Left lung (tissue), 10 donors: ENCODE data around the gene ALOXE3. TPM values are rescaled to one million over a fixed set of nuclear protein-coding genes. Genes with fewer than 3 reads are reported as not detected.

Source experiments
- ATAC-seq: fragments of 200-7000 bp; cut with Tn5 transposase; one replicate; pipeline ENCODE4 v1.9.1; 2020; ENCODE audit warnings: moderate library complexity
- DNase-seq, 4 donors: peaks; one replicate each; pipeline ENCODE4 v3.0.0-alpha.2; 2013 to 2020
- H3K27ac ChIP-seq, 2 donors: fragments of 200-600 bp; sonication (generic) in 1 of 2; one replicate each; pipeline versions ENCODE4 v1.5.0 to v1.8.0; 2020 to 2021
- H3K27me3 ChIP-seq, 2 donors: fragments of 200-600 bp; sonication (generic) in 1 of 2; one replicate each; pipeline versions ENCODE4 v1.5.0 to v1.8.0; 2020 to 2021
- H3K36me3 ChIP-seq, 2 donors: fragments of 200-600 bp; sonication (generic) in 1 of 2; one replicate each; pipeline versions ENCODE4 v1.5.0 to v1.8.0; 2020 to 2021
- H3K4me1 ChIP-seq, 2 donors: fragments of 200-600 bp; one replicate each; pipeline ENCODE4 v1.8.0; 2021
- H3K4me3 ChIP-seq, 2 donors: fragments of 200-600 bp; sonication (generic) in 1 of 2; one replicate each; pipeline versions ENCODE4 v1.5.0 to v1.8.0; 2020 to 2021; ENCODE audit warnings: mild to moderate bottlenecking in 1 of 2
- H3K9me3 ChIP-seq, 2 donors: fragments of 200-600 bp; sonication (generic) in 1 of 2; one replicate each; pipeline versions ENCODE4 v1.5.0 to v1.8.0; 2020 to 2021
- intact Hi-C, 2 donors: fragments of 100-400 bp; cut with DNase I; formaldehyde crosslinking; loops; one replicate each; pipeline versions ENCODE4 v1.11.2 to v1.14.2; 2022
- polyA plus RNA-seq, 6 donors: library from polyadenylated mRNA; unstranded; fragments of 120-200 nt; gene quantifications; one replicate each; pipeline ENCODE4 v1.2.1, GENCODE V29; 2013; ENCODE audit not compliant: insufficient read length in 6 of 6
- total RNA-seq, 2 donors: library from RNA; stranded (reverse); fragmentation: NEBNext Ultra II Directional; extraction: Animal tissue kit (Norgen Biotek cat#: 25700); gene quantifications; one replicate each; pipeline ENCODE4 v1.2.1, GENCODE V29; 2021
- TF ChIP-seq, protein P1 (sequence below), 2 donors: fragments of 200-600 bp; sonication (generic) in 1 of 2; IDR thresholded peaks; one replicate each; pipeline versions ENCODE4 v1.5.0 to v1.8.0; 2021; ENCODE audit warnings: antibody characterized with exemption in 2 of 2
- donor health status: DM: no; HTN: yes; CAD: no.
- donor health status: DM: no; HTN: no; CAD: no.

The ALOXE3 gene
- total and polyA plus RNA-seq, 8 donors = 0.05 to 0.55 (median 0.14) TPM; not detected in 4

DNA sequence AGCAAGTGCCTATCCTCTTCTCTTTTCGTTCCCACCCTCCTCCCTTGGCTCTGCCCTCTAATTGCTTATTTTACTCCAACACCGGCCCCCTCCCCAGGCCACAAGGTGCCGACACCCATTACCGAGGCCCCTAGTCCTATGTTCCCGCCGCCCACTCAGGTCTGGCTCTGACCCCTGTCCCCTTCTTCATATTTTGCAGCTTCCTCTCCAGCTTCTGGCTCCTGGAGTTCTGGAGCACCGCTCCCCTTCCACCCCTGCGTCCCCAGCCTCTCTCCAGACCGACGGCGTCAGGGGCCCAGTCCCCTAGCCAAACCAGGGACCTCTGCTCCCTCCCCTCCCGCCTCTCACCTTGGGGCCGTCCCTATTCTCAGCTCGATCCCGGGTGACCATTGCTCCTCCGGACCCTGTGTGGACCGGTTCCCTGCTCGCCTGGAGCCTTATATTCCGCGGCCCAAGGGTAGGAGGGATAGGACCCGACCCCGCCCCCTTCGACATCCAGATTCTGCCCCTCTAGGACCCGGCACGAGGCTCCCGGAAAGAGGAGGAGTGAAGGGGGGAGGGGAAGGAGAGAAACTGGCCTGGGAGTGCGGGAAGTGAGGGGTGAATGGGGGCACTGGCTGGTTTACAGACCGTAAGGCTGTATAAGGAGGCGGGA is 5.5 kb upstream of the ALOXE3 start, which contains the start of gene HES7:
Gene HES7 (minus strand): TSS at position 412 of the 655 bp plus-strand sequence. CDS start 22 bp downstream, at position 390.
- DNase-seq = peak in 1 of 4 donors; percentile 60
- Histone ChIP-seq H3K4me1 (peaks cover 37 to 86% of the 10 kb centered on the region in 2 donors), H3K4me3 (peak within 1 kb of the TSS; percentile 33 to 49), H3K27ac (no peak within 1 kb of the TSS), H3K36me3 (no peaks in the 10 kb centered on the region), H3K27me3 (peaks cover 28 to 86% of the 10 kb centered on the region in 2 donors), H3K9me3 (no peaks in the 10 kb centered on the region)
- TF ChIP-seq, protein P1, sequence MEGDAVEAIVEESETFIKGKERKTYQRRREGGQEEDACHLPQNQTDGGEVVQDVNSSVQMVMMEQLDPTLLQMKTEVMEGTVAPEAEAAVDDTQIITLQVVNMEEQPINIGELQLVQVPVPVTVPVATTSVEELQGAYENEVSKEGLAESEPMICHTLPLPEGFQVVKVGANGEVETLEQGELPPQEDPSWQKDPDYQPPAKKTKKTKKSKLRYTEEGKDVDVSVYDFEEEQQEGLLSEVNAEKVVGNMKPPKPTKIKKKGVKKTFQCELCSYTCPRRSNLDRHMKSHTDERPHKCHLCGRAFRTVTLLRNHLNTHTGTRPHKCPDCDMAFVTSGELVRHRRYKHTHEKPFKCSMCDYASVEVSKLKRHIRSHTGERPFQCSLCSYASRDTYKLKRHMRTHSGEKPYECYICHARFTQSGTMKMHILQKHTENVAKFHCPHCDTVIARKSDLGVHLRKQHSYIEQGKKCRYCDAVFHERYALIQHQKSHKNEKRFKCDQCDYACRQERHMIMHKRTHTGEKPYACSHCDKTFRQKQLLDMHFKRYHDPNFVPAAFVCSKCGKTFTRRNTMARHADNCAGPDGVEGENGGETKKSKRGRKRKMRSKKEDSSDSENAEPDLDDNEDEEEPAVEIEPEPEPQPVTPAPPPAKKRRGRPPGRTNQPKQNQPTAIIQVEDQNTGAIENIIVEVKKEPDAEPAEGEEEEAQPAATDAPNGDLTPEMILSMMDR (IDR thresholded peaks at IDR 0.05) = no peak
- intact Hi-C loops = loop anchor here in 1 of 2 donors (10.0 kb wide), 1 partner anchor 61 kb away; no protein-coding TSS in a partner anchor
- no peak for ATAC-seq

DNA sequence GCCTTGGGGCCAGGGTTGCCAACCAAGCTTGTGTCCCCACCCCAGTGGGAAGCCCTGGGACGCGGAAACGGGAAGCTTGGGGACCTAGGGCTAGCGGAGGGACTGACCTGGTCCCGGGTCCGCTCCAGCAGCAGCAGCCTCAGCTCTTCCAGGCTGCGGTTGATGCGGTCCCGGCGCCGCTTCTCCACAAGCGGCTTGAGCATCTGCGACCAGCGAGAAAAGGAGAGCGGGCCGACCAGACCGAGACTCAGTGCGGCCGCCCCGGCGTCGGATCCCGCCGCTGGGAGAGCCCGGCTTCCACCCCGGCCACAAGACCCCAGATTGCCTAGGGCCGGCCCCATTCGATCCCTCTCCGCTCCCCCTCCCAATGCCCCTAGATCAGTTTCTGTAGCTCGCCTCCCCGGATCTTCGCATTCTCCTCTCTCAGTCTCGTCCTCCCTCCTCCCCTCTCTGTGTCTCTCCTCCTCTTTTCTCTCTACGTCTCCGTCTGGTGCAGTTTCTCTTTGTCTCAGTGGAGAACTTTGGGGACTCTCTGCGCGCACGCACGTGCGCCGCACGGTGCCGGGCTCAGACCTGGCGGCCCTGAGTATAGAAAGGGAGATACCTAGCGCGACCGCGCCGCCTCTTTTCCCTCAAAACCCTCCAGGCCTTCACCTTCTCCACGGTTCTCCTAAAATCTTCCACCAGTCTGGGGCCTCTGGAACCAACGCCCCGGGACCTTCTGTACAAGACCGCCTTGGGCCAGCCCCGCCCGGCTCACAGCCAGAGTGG is 4.8 kb upstream of the ALOXE3 start:
- H3K4me1 ChIP-seq = peaks cover 41 to 93% of the 10 kb centered on the region in 2 donors
- peak overlapping the region; percentile 33 to 49 for H3K4me3 ChIP-seq
- no peak overlapping the region for H3K27ac ChIP-seq
- ATAC-seq (no peak), DNase-seq (peak in 1 of 4 donors; percentile 80)
- no peaks in the 10 kb centered on the region for H3K9me3 ChIP-seq
- H3K27me3 ChIP-seq = peaks cover 28 to 85% of the 10 kb centered on the region in 2 donors
- intact Hi-C loops = loop anchor here in 1 of 2 donors (10.0 kb wide), 1 partner anchor 62 kb away; no protein-coding TSS in a partner anchor
- H3K36me3 ChIP-seq = no peaks in the 10 kb centered on the region
- TF ChIP-seq, protein P1 (IDR thresholded peaks at IDR 0.05) = no peak

DNA sequence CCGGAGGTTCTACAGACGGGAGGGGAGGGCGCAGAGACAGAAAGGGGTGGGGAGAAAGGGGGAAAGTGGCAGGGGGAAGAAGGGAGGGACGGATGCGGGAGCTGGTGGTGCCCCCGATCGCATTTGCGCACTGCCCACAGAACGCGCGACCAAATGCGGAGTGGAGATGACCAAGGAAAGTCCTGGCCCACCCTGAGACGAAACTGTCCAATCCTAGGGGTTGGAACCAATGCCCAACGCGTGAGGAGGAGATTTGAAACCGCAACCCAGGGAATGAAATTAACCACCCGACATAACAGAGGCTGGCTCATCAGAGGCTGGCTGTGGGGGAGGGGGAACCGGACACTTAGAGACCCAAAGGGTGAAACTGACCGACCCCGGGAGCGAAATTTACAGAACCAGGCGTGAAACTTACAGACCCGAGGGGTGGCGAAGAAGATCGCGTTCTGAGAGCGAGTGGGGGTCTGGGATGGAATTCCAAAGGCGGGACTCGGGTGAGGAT is 4.2 kb upstream of the ALOXE3 start:
- H3K4me3 ChIP-seq = peak overlapping the region; percentile 33 to 49
- H3K4me1 ChIP-seq = peaks cover 41 to 97% of the 10 kb centered on the region in 2 donors
- no peak overlapping the region for H3K27ac ChIP-seq
- H3K9me3 ChIP-seq = no peaks in the 10 kb centered on the region
- ATAC-seq (no peak), DNase-seq (no peak)
- intact Hi-C loops = loop anchor here in 1 of 2 donors (10.0 kb wide), 1 partner anchor 62 kb away; no protein-coding TSS in a partner anchor
- H3K27me3 ChIP-seq = peaks cover 30 to 85% of the 10 kb centered on the region in 2 donors
- TF ChIP-seq, protein P1 (IDR thresholded peaks at IDR 0.05) = no peak
- no peaks in the 10 kb centered on the region for H3K36me3 ChIP-seq

DNA sequence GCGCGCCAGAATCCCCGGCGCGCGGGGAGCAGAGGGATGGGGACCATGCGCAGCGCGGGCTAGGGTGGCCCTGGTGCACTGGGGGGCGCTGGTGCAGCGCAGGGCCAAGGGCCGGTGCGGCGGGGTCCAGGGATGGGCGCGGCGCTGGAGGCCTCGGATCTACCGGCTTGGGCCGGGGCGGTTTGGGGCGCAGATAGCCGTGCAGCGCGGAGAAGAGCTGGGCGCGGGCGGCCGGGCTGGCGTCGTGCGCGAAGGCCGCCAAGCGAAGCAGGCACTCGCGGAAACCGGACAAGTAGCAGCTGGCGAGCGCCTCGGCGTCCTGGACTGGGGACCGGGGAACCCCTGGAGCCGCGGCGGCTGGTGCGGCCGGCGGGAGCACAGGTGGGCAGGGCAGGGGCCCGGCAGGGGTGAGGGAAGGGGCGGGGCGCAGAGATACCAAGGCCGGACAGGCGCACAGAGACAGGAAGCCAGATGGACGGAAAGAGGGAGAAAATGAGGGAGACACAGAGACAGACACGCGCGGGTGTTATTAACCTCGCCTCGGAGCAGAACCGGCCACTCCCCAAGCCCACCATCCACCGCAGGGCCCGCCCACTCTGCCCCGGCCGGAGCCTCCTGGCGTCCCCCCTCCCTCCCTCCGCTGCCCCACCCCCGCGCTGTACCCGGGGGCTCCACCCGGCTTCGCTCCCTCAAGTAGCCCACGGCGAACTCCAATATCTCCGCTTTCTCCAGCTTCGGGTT is 3.5 kb upstream of the ALOXE3 start:
- Histone ChIP-seq H3K9me3 (no peaks in the 10 kb centered on the region), H3K27ac (no peak overlapping the region), H3K36me3 (no peaks in the 10 kb centered on the region), H3K27me3 (peaks cover 36 to 85% of the 10 kb centered on the region in 2 donors), H3K4me1 (peaks cover 41 to 96% of the 10 kb centered on the region in 2 donors), H3K4me3 (peak overlapping the region; percentile 33 to 49)
- peak; percentile 19 for ATAC-seq
- peak in 2 of 4 donors; percentile 74 to 85 for DNase-seq
- TF ChIP-seq, protein P1 (IDR thresholded peaks at IDR 0.05) = peak; percentile 15 to 30
- intact Hi-C loops = loop anchor here in 1 of 2 donors (10.0 kb wide), 1 partner anchor 63 kb away; no protein-coding TSS in a partner anchor
